AG09309 (cell line): ENCODE data around the gene SLC25A10.

Experiments used
- DNase-seq: peaks from one replicate; pipeline ENCODE4 v3.0.0-alpha.2; 2010; ENCODE audit warnings: low read depth
- H3K4me3 ChIP-seq: 2 replicates; pipeline ENCODE4 v1.5.1; 2011; ENCODE audit warnings: mild to moderate bottlenecking, low read depth, low read length, moderate library complexity; ENCODE audit not compliant: control insufficient read depth
- CTCF ChIP-seq: IDR thresholded peaks from 2 replicates; pipeline ENCODE4 v1.5.1; 2011; ENCODE audit warnings: mild to moderate bottlenecking, low read depth, low read length, inconsistent platforms; ENCODE audit not compliant: insufficient read depth, control insufficient read depth; ENCODE audit errors: missing control alignments

The SLC25A10 gene

GRCh38 chr17:81691196-81691595, 20.9 kb upstream of the SLC25A10 start:
- no peak for DNase-seq
- no peak overlapping the region for H3K4me3 ChIP-seq

GRCh38 chr17:81691608-81692007, 20.5 kb upstream of the SLC25A10 start:
- TF ChIP-seq CTCF, result no peak
- no peak overlapping the region for H3K4me3 ChIP-seq
- DNase-seq, result no peak

More at GRCh38 chr17:81691196-81691595, 20.9 kb upstream of the SLC25A10 start:
- no peak for TF ChIP-seq CTCF

- no peak for DNase-seq
- TF ChIP-seq CTCF, result no peak
- no peak overlapping the region for H3K4me3 ChIP-seq
These were observed 18.4 kb upstream of the SLC25A10 start for GRCh38 chr17:81693509-81694210.

DNA sequence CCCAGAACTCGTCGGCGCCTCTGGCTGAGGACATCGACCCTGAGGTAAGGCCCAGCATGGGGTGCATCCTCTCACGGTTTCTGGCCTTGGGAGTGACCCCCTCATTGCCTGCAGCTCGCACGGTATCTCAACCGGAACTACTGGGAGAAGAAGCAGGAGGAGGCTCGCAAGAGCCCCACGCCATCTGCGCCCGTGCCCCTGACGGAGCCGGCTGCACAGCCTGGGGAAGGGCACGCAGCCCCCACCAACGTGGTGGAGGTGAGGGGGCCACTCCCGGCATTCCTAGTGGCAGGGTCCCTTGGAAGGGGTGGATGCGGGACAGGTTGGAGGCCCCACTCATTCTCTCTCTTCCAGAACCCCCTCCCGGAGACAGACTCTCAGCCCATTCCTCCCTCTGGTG, 17.3 kb upstream of the SLC25A10 start:
- H3K4me3 ChIP-seq, result no peak overlapping the region
- DNase-seq, result no peak
- no peak for TF ChIP-seq CTCF

GRCh38 chr17:81695211-81695610, 16.9 kb upstream of the SLC25A10 start:
- DNase-seq, result no peak
- no peak for TF ChIP-seq CTCF
- H3K4me3 ChIP-seq, result no peak overlapping the region

GRCh38 chr17:81695801-81696200, 16.3 kb upstream of the SLC25A10 start:
- no peak overlapping the region for H3K4me3 ChIP-seq
- DNase-seq, result no peak
- TF ChIP-seq CTCF, result no peak
